Measurements from ENCODE around the gene CLTC.

GRCh38 chr17:59707149-59707970, 87.7 kb downstream of the CLTC start, which contains the start of the genes PTRH2 and VMP1:
- TF ChIP-seq CTCF (conservative IDR thresholded peaks at IDR 0.05; ENCODE audit: low read length) (no peak), EZH2phosphoT487 (IDR thresholded peaks at IDR 0.05; ENCODE audit: borderline replicate concordance, low read depth, low read length) (no peak)
